GM11168 (cell line): ENCODE results near the gene AQP1.

Experiments used
- in situ Hi-C: fragments of 300-500 bp; cut with MboI; formaldehyde crosslinking; loops from one replicate; pipeline ENCODE4 v1.12.0; 2022; ENCODE audit warnings: low sequenced_read_pairs; ENCODE audit not compliant: unreplicated experiment

Gene AQP1

GRCh38 chr7:30905078-30906012 is 6.3 kb upstream of the AQP1 start:
- in situ Hi-C loops: no loop called here

DNA sequence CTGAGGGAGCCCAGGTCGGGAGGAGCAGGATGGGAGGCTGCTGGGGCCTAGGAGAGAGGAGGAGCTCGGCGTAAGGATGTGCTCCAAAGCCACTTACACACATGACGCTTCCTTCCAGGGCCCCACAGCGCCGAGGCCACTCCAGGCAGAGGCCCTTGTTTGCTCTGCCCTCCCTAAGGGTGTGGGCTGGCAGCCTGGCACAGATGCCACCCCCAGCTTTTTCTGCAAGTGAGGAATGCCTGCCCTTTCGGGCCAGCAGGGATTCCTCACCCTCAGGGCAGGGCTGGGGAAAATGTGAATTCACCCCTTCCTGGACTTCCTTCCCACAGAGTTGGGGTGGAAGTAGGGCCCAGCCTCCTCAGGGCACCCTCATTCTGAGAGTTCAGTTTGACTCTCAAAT is 5.6 kb upstream of the AQP1 start:
- in situ Hi-C loops: no loop called here

- in situ Hi-C loops: no loop called here
Observed at GRCh38 chr7:30906515-30907240, 5.0 kb upstream of the AQP1 start.

DNA sequence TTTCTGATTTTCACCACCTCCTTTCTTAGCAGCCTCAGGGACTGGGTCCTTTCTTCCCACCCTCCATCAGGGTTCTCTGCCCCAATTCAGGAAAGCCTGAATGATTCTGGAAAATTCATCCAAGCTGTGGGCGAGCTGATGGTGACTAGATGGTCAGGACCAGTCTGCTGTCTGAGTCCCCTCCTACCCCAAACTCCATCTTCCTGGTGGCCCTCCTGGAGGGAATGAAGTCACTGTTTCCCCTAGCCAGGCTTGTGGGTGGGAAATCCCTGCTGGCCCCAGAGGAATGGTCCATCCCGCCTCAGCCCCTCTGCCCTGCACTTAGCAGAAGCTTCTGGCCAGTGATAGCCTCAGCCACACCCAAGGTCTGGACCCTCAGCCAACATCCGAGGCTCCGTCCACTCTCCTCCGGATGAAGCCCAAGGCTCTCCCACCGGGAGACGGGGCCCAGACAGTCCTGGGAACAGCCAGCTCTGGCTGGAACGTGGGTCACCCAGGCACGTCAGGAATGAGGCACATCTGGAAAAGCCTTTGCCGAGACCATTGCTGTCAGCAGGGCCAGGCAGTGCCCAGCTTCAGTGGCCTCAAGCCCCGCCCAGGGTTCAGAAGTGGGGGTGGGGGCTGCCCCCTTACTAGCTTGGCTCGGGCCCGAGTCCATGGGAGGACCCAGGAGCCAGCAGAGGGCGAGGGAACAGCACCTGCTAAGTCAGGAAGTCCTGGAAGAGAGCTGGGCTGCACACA is 4.0 kb upstream of the AQP1 start:
- in situ Hi-C loops: no loop called here

- in situ Hi-C loops: no loop called here
Observed at GRCh38 chr7:30908681-30909080, 3.0 kb upstream of the AQP1 start.

DNA sequence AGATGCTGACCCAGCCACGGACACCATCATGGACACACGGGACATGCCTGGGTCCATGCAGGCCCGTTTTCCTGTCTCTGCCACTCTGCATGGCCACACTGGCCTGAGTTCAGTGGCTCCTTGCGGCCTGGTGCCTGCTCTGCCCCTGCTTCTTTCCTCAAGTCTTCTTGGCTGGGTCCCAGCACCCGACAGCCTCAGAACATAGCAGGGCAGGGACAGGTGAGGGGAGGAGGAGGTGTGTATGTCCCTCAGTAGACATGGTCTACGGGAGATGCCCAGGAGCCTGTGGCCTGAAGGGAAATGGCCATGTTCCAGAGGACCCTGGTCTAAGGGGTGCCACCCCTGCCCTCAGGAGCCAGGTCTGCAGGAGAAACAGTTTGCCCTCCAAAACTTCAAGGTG is 2.2 kb upstream of the AQP1 start:
- in situ Hi-C loops: no loop called here

DNA sequence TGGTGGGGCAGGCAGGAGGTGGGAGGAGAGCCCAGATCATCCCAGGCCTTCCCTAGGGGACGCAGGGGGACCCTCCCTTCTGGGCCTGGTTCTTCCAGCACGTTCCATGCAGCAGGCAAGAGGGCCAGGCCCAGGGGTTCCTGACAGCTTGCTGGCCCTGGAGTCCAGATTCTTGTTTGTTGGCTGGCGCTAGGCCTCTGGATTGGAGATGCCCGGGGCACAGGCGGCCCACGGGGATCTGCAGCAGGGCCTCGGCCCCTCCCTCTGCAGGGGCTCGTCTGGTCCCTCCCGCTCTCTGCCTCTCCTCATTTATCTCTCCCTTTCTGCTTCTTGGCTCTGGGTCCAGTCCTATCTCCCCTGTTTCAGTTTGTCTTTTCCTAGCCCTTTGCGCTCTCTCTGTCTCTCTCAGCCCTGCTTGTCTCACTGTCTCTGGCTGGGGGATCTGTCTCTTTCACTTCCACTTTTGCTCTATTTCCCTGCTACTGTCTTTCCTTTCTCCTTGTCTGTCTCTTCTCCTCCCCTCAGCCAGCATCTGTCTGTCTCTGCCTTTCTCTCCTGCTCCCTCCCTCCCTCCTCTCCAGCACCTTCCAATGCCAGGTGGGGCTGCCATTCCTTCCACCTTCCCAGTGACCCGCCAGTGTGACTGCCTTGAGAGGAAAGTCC is 1.1 kb upstream of the AQP1 start:
- in situ Hi-C loops: no loop called here

GRCh38 chr7:30911133-30911532 is 520 bp upstream of the AQP1 start:
- in situ Hi-C loops: no loop called here

DNA sequence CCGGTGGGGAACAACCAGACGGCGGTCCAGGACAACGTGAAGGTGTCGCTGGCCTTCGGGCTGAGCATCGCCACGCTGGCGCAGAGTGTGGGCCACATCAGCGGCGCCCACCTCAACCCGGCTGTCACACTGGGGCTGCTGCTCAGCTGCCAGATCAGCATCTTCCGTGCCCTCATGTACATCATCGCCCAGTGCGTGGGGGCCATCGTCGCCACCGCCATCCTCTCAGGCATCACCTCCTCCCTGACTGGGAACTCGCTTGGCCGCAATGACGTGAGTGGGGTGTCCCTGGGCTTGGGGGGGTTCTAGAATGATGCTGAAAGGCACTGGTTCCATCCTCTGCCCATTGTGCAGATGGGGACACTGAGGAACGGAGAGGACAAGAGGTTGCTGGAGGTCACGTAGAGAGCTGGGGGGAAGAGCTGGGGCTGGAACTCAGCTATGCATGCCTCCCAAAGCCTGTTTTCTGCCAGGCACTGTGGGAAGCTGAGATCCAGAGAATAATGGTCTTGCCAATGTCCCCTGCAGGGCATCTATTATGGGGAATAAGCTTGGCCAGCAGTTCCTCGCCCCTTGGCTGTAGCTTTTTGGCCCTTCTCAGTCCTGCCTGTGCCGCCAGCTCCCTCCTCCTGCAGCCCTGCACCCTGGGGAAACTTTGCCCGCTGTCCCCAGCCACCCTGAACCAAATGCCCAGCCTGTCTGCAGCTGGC is 523 bp downstream of the AQP1 start:
- in situ Hi-C loops: no loop called here

- in situ Hi-C loops: no loop called here
Observed at GRCh38 chr7:30912731-30912985, 1.0 kb downstream of the AQP1 start.

DNA sequence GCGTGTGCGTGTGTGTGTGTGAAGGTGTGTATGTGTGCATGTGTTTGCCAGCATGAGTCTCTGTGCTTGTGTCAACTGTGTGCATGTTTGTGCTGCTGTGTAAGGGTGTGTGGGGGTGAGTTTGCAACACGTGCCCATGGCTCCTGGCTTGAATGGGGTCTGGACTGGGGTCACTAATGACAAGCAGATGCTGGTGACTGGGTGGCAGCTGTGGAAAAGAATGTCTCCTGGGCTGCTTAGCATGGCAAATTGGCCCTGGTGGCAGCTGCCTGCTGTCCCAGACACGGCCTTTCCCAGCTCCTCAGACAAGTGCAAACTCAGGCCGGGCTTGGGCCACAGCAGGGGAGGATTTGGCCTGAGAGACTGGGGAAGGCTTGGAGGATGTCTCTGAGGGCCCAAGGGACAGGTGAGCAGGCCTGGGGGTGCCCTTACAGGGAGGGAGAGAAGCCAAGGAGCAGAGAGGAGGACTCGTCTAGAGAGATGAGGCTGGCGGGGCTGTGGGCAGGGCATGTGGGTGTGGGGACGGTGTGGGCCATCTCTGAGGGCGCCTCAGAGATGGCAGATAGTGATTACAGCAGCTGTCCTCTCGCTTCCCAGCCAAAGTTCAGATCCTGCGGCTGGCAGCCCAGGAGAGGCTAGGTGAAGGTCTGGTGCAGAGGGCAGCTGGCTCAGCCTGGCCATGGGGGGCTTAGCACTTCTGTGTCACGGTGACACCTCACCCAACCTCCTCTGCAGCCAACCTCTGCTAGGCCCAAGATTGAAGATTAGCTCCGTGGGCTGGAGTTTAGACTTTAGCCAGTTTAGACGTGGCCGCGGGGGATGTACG is 1.5 kb downstream of the AQP1 start:
- in situ Hi-C loops: no loop called here

DNA sequence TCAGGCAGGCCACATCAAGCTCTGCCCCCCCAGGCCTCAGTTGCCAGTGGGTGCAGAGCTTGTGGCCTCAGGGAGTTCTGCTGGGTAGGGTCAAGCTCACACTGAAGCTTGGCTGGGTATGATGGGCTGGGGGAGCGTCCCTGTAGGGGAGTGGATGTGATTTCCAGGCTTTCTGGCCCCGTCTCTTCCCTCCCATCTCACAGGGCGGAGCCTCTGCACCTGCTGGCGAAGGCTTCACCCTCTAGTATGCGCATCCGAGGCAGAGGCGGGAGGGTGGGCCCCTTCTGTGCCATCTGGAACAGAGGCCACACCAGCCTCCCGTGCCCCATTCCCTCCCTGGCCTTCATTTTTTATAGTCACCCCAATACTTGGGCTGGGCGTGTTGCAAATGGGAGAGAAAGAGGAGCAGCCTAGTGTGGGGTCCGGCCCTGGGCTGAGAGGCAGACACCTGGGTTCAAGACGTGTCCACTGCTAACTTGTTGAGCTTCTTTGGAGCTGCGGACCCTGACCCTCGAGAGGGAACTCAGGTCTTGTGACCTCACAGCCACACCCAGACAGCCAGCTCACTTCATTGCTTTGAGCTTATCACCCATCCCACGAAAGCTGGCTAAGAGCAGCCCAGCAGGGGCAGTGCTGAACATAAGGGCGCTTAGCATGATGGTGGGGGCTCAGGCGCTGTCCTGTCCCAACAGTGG is 2.3 kb downstream of the AQP1 start:
- in situ Hi-C loops: no loop called here

DNA sequence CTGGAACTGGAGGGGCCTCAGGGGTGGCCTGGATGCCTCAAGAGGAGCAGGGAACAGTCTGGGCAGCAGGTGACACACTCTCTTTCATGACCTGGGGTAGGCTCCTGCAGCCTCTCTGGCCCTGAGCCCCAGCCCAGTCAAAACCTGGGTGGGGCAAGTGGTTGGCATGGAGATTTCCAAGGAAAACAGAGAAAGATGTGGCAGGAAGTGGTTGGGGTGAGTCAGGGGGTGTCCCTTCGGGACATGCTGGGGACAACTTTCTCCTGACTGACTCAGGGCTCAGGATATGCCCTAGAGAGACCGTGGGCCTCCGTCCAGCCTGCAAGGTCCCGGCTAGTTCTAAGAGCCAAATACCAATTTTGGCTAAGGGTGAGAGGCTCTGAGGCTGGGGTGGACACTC is 2.9 kb downstream of the AQP1 start:
- in situ Hi-C loops: no loop called here

DNA sequence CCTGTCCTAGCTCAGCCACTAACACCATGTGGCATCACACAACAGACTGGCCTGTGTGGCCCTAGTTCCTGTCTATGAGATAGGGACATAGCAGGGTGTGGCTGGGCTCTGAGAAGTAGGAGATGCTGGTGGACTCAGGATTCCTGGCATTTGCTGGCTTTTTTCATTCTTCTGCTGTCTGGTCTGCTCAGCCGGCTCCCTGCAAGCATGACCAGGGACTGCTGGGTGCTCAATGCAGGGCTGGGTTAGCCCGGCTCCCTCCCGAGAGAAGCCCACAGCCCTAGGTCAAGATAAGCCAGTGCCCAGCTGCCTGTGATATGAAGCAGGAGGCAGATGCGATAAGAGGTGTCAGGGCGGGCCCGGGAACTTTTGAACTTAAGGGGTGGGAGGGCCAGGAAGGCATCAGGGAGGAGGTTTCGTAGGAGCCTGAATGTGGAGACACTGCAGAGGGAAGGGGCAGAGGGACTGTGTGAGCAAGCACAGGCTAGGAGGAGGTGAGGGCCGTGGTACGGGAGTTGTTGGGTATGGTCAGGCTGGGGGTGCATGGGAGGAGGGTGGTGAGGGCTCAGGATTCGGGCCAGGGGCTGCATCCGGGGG is 3.5 kb downstream of the AQP1 start:
- in situ Hi-C loops: no loop called here

DNA sequence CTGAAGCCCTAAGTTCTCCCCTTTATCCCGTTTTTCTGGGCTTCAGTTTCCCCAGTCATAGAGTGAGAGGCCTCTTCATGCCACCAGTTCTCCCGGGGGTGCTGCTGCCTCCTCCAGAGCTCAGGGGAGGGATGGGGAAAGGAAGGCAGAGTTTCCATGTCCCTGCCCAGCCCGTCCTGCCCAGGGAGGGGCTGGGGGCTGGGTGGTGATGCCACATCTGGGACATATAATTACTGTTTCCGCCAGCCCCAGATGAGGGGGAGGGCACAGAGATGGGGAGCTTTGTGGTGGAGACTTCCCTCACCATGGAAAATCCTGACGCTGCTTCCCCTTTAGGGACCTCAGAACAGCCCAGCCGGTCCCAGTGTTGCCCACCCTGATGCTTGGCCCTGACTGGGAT is 4.1 kb downstream of the AQP1 start:
- in situ Hi-C loops: no loop called here

GRCh38 chr7:30916255-30916654 is 4.6 kb downstream of the AQP1 start:
- in situ Hi-C loops: no loop called here

DNA sequence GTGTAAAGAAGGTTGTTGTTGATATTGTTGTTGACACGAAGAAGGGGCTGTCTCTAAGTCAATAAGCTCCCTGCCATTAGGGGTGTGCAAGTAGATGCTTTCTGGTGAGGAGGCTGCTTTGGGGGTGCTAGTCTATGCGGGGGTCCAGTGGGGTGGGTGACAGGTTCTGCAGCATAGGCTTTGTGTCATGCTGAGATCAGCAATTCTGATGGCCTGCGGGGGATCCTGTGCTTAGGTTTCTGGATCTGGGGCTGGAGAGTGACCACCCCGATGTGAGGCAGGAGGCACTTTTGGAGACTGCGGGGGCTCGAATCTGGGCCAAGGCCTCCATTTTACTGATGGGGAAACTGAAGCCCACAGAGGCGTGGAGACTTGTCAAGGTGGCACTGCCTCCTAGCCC is 5.1 kb downstream of the AQP1 start:
- in situ Hi-C loops: no loop called here

GRCh38 chr7:30917216-30917893 is 5.7 kb downstream of the AQP1 start:
- in situ Hi-C loops: no loop called here
